ENCODE data around the gene NUP93. TPM values are rescaled to one million over a fixed set of nuclear protein-coding genes. Genes with fewer than 3 reads are reported as not detected.

Gene NUP93
- total and polyA plus RNA-seq, 7 donors = 13.8 to 35.8 (median 21.4) TPM

GRCh38 chr16:56732366-56732765 lies 2.4 kb downstream of the NUP93 start:
- TF ChIP-seq POLR2AphosphoS5 (IDR thresholded peaks at IDR 0.05) (no peak), EP300 (IDR thresholded peaks at IDR 0.05) (no peak), POLR2A (IDR thresholded peaks at IDR 0.05) (no peak)
- TF ChIP-seq, protein P1, sequence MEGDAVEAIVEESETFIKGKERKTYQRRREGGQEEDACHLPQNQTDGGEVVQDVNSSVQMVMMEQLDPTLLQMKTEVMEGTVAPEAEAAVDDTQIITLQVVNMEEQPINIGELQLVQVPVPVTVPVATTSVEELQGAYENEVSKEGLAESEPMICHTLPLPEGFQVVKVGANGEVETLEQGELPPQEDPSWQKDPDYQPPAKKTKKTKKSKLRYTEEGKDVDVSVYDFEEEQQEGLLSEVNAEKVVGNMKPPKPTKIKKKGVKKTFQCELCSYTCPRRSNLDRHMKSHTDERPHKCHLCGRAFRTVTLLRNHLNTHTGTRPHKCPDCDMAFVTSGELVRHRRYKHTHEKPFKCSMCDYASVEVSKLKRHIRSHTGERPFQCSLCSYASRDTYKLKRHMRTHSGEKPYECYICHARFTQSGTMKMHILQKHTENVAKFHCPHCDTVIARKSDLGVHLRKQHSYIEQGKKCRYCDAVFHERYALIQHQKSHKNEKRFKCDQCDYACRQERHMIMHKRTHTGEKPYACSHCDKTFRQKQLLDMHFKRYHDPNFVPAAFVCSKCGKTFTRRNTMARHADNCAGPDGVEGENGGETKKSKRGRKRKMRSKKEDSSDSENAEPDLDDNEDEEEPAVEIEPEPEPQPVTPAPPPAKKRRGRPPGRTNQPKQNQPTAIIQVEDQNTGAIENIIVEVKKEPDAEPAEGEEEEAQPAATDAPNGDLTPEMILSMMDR (IDR thresholded peaks at IDR 0.05) = no peak
- Histone ChIP-seq H3K4me1 (peaks cover 0 to 25% (median 18%) of the 10 kb centered on the region in 4 donors), H3K9me3 (no peaks in the 10 kb centered on the region), H3K36me3 (no peaks in the 10 kb centered on the region), H3K27me3 (no peaks in the 10 kb centered on the region), H3K4me3 (no peak overlapping the region), H3K27ac (no peak overlapping the region)
- DNase-seq = no peak
- intact Hi-C loops (cut with DNase I) = no loop called here
- 86 to 93% methylated on average over 2 of the region's 2 CpGs for WGBS, 2 donors

DNA sequence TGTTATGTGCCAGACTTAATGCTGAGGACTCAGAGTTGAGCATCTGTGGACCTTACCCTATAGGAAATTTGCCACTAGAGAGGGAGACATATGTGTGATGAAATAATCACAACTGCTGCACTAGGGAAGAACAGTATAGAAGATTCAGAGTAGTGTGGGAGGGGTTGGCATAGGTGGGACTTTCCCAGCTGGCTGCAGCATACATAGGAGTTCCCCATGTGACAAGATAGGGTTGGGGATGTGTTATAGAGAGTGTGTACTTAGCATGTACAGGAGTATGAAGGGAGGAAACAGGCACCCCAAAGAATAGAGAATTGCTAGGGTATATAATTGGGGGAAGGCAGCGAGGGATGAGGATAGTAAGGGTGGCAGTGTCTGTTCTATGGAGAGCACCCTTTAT lies 2.9 kb downstream of the NUP93 start:
- no peaks in the 10 kb centered on the region for H3K9me3 ChIP-seq
- intact Hi-C loops (cut with DNase I) = no loop called here
- no peaks in the 10 kb centered on the region for H3K27me3 ChIP-seq
- WGBS, 2 donors = 91 to 92% methylated on average over 1 of the region's 1 CpG
- TF ChIP-seq, protein P1 (IDR thresholded peaks at IDR 0.05) = no peak
- no peak for TF ChIP-seq EP300 (IDR thresholded peaks at IDR 0.05)
- no peak for TF ChIP-seq POLR2AphosphoS5 (IDR thresholded peaks at IDR 0.05)
- TF ChIP-seq POLR2A (IDR thresholded peaks at IDR 0.05) = no peak
- H3K4me1 ChIP-seq = peaks cover 0 to 21% (median 18%) of the 10 kb centered on the region in 4 donors
- no peak for DNase-seq
- H3K27ac ChIP-seq = no peak overlapping the region
- H3K36me3 ChIP-seq = no peaks in the 10 kb centered on the region
- H3K4me3 ChIP-seq = no peak overlapping the region

GRCh38 chr16:56734429-56734828 lies 4.5 kb downstream of the NUP93 start:
- no peak overlapping the region for H3K4me3 ChIP-seq
- H3K4me1 ChIP-seq = peaks cover 0 to 8% (median 7%) of the 10 kb centered on the region in 4 donors
- 91 to 96% methylated on average over 3 of the region's 3 CpGs for WGBS, 2 donors
- intact Hi-C loops (cut with DNase I) = no loop called here
- no peak overlapping the region for H3K27ac ChIP-seq
- H3K27me3 ChIP-seq = no peaks in the 10 kb centered on the region
- no peaks in the 10 kb centered on the region for H3K36me3 ChIP-seq
- TF ChIP-seq EP300 (IDR thresholded peaks at IDR 0.05) = no peak
- TF ChIP-seq, protein P1 (IDR thresholded peaks at IDR 0.05) = no peak
- TF ChIP-seq POLR2A (IDR thresholded peaks at IDR 0.05) = no peak
- TF ChIP-seq POLR2AphosphoS5 (IDR thresholded peaks at IDR 0.05) = no peak
- no peaks in the 10 kb centered on the region for H3K9me3 ChIP-seq
- DNase-seq = no peak

DNA sequence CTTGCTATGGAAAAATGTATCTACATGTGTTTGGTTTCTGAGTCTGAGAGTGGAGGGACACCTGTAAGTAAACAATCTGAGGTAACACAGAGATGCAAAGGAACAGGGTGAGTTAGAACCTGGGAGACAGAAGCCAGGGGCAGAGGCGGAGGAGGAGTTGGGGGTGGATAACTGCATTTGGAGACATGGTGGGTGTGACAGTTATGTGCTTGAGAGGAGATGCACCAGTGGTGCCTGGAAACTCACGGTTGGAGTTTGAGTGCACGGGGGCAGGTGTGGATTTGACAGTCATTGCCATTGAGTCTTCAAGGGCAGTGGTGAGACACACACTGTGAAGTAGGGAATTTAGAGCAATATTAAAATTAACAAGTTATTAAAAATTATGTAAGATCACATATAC lies 6.5 kb downstream of the NUP93 start:
- H3K9me3 ChIP-seq = no peaks in the 10 kb centered on the region
- H3K27me3 ChIP-seq = no peaks in the 10 kb centered on the region
- H3K27ac ChIP-seq = no peak overlapping the region
- H3K4me3 ChIP-seq = no peak overlapping the region
- no peaks in the 10 kb centered on the region for H3K36me3 ChIP-seq
- H3K4me1 ChIP-seq = no peaks in the 10 kb centered on the region
- DNase-seq = no peak
- 94 to 95% methylated on average over 3 of the region's 3 CpGs for WGBS, 2 donors
- TF ChIP-seq, protein P1 (IDR thresholded peaks at IDR 0.05) = no peak
- no peak for TF ChIP-seq POLR2A (IDR thresholded peaks at IDR 0.05)
- TF ChIP-seq POLR2AphosphoS5 (IDR thresholded peaks at IDR 0.05) = no peak
- TF ChIP-seq EP300 (IDR thresholded peaks at IDR 0.05) = no peak
- intact Hi-C loops (cut with DNase I) = no loop called here

DNA sequence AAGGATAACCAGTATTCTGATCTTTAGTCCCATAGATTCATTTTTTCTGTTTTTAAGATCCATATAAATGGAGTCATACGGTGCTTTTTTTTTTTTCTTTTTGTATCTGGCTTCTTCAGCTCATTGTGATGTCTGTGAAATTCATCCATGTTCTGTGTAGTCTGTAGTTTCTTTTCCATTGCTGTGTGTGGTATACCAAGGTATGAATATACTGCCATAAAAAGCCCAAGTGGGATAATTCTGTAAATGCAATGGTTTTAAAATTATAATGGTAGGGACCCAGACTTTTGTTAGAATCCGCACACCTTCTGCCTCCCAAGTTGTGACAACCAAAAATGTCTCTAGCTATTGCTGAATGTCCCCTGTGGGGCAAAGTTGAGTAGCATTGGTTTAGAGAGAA lies 7.6 kb downstream of the NUP93 start:
- H3K4me1 ChIP-seq = peaks cover 0 to 2% (median 0%) of the 10 kb centered on the region in 4 donors
- no peak for DNase-seq
- 92 to 96% methylated on average over 2 of the region's 2 CpGs for WGBS, 2 donors
- no peaks in the 10 kb centered on the region for H3K27me3 ChIP-seq
- TF ChIP-seq, protein P1 (IDR thresholded peaks at IDR 0.05) = no peak
- TF ChIP-seq POLR2AphosphoS5 (IDR thresholded peaks at IDR 0.05) = no peak
- TF ChIP-seq EP300 (IDR thresholded peaks at IDR 0.05) = no peak
- no peak for TF ChIP-seq POLR2A (IDR thresholded peaks at IDR 0.05)
- H3K27ac ChIP-seq = no peak overlapping the region
- H3K4me3 ChIP-seq = no peak overlapping the region
- intact Hi-C loops (cut with DNase I) = no loop called here
- no peaks in the 10 kb centered on the region for H3K36me3 ChIP-seq
- no peaks in the 10 kb centered on the region for H3K9me3 ChIP-seq
